ENCODE results near the gene FZD7.

FZD7 gene

DNA sequence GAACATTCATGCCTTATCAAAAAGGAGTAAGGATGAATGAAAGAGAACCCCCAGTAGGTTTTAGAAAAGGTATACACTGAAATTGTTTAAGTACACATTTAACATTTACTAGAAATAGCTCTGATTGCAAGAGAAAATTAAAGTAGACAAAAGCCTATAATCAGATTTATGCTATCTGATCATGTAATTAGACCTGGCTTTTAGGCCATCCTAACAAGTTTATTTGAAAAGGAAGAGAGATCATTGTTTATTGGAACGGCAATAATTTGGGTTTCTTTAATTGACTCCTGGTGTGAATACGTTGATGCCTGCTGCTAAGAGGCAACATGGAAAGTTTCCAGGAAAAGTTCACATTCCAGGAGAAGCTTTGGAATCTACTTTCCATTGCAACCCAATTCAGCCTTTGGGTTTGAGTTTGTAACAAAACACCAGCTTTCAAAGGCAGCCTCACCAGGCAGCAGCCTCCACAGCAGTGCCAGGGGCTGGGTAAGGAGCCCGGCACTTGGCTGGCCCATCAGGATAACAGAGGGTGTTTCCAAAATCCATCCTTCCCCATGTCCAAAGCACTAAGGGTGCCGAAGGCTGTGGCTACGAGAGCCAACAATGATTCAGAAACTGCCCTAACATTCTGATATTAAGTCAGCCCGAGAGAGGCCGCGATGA, 18.0 kb downstream of the FZD7 start:
- in situ Hi-C loops (cut with HindIII; ENCODE audit: low pct_ligation_motif_present, low sequenced_read_pairs): no loop called here
- no peak overlapping the region for H3K4me3 ChIP-seq (ENCODE audit: low read depth, low read length)
- TF ChIP-seq, protein P1, sequence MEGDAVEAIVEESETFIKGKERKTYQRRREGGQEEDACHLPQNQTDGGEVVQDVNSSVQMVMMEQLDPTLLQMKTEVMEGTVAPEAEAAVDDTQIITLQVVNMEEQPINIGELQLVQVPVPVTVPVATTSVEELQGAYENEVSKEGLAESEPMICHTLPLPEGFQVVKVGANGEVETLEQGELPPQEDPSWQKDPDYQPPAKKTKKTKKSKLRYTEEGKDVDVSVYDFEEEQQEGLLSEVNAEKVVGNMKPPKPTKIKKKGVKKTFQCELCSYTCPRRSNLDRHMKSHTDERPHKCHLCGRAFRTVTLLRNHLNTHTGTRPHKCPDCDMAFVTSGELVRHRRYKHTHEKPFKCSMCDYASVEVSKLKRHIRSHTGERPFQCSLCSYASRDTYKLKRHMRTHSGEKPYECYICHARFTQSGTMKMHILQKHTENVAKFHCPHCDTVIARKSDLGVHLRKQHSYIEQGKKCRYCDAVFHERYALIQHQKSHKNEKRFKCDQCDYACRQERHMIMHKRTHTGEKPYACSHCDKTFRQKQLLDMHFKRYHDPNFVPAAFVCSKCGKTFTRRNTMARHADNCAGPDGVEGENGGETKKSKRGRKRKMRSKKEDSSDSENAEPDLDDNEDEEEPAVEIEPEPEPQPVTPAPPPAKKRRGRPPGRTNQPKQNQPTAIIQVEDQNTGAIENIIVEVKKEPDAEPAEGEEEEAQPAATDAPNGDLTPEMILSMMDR (IDR thresholded peaks at IDR 0.05; ENCODE audit: low read depth, low read length, missing control alignments): no peak
- no peak for DNase-seq
- no peak overlapping the region for H3K27ac ChIP-seq
- no peaks in the 10 kb centered on the region for H3K27me3 ChIP-seq (replicated peaks)
- no peaks in the 10 kb centered on the region for H3K36me3 ChIP-seq (replicated peaks)

DNA sequence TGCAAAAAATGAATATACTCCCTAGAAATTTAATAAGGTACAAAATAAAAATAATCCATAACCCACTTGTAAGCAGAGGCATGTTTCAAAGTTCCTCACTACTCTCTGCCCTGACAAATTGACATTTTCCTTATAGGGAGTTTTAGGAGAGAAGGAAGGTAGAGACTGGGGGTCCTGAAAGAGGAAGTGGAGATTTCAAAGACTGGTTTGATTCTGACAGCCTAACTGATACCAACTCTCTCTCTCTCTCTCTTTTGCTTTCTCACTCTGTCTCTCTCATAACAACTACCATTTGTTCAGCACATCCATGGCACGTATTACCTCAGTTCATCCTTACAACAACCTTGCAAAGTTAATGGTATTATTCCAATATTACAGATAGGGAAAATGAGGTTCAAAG, 18.6 kb downstream of the FZD7 start:
- in situ Hi-C loops (cut with HindIII; ENCODE audit: low pct_ligation_motif_present, low sequenced_read_pairs): no loop called here
- DNase-seq: no peak
- no peaks in the 10 kb centered on the region for H3K36me3 ChIP-seq (replicated peaks)
- no peaks in the 10 kb centered on the region for H3K27me3 ChIP-seq (replicated peaks)
- H3K27ac ChIP-seq: no peak overlapping the region
- H3K4me3 ChIP-seq (ENCODE audit: low read depth, low read length): no peak overlapping the region
- TF ChIP-seq, protein P1 (IDR thresholded peaks at IDR 0.05; ENCODE audit: low read depth, low read length, missing control alignments): no peak

DNA sequence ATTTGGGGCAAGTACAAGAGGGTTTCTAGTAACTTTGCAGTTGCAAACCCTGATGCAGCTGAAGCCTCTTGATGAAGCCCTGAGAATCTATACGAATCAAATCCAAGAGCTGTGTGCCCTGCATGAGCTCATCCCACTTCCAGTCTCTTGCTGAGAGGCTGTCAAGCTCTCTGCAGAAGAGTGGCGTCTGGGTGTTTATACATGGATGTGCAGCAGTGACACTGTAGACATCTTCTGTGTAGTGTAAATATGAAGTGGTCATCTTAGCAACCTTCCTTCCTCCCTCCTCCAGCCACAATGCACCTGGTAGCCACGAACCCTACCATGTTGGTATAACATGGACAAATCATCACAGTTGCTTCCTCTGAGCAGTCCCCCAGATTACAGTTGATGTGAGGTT, 21.0 kb downstream of the FZD7 start:
- DNase-seq: no peak
- Histone ChIP-seq H3K27me3 (replicated peaks) (no peaks in the 10 kb centered on the region), H3K4me3 (ENCODE audit: low read depth, low read length) (no peak overlapping the region), H3K27ac (no peak overlapping the region), H3K36me3 (replicated peaks) (no peaks in the 10 kb centered on the region)
- TF ChIP-seq, protein P1 (IDR thresholded peaks at IDR 0.05; ENCODE audit: low read depth, low read length, missing control alignments): no peak
- in situ Hi-C loops (cut with HindIII; ENCODE audit: low pct_ligation_motif_present, low sequenced_read_pairs): no loop called here

DNA sequence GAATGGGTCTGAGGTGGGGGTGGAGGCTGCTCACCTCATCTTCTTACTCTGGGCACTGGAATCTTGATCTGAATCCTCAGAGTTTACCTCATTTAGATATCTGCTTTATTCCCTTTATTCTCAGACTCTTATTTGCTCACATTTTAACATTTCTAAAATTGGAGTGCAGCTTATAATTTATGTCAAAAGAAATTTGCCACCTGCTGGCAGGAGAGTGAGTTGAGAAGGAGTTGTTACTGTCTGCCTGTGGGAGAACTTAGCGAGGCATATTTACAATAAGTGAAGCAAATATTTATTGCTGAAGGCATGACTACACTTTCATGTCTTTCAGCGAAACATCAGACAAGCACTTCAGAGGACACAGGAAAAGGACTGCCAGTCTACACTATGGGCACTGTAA, 23.0 kb downstream of the FZD7 start:
- Histone ChIP-seq H3K27ac (no peak overlapping the region), H3K4me3 (ENCODE audit: low read depth, low read length) (no peak overlapping the region), H3K36me3 (replicated peaks) (no peaks in the 10 kb centered on the region), H3K27me3 (replicated peaks) (no peaks in the 10 kb centered on the region)
- TF ChIP-seq, protein P1 (IDR thresholded peaks at IDR 0.05; ENCODE audit: low read depth, low read length, missing control alignments): peak; percentile 67
- in situ Hi-C loops (cut with HindIII; ENCODE audit: low pct_ligation_motif_present, low sequenced_read_pairs): no loop called here
- DNase-seq: peak; percentile 32

DNA sequence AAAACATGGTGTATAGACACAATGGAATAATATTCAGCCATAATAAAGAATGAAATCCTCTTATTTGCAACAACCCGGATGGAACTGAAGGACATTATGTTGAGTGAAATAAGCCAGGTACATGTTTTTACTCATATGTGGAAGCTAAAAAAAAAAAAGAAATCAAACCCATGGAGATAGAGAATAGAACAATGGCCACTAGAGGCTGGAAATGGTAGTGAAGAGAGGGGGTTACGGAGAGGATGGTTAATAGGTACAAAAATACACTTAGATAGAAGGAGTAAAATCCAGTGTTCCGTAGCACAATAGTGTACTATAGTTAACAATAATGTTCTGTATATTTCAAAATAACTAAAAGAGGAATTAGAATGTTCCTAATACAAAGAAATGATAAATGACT, 26.6 kb downstream of the FZD7 start:
- H3K27ac ChIP-seq: no peak overlapping the region
- TF ChIP-seq, protein P1 (IDR thresholded peaks at IDR 0.05; ENCODE audit: low read depth, low read length, missing control alignments): peak; percentile 42
- H3K4me3 ChIP-seq (ENCODE audit: low read depth, low read length): no peak overlapping the region
- no peaks in the 10 kb centered on the region for H3K27me3 ChIP-seq (replicated peaks)
- in situ Hi-C loops (cut with HindIII; ENCODE audit: low pct_ligation_motif_present, low sequenced_read_pairs): no loop called here
- no peaks in the 10 kb centered on the region for H3K36me3 ChIP-seq (replicated peaks)
- DNase-seq: no peak

DNA sequence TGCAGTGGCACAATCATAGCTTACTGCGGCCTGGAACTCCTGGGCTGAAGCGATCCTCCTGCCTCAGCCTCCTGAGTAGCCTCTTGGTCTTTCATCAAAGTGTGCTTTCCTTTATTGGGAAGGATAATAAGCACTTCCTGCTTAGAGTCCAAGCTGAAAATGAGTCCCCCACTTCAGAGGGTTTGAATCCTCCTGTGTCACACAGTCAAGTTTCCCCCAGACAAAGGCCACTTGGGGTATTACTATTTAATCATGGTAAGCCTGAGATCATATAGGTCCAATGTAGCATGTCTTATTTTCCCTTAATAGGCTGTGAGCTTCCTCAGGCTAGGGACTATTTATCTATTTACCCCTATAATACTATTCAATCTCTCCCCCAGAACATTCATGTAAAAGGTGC, 28.0 kb downstream of the FZD7 start:
- H3K36me3 ChIP-seq (replicated peaks): no peaks in the 10 kb centered on the region
- H3K27me3 ChIP-seq (replicated peaks): no peaks in the 10 kb centered on the region
- H3K27ac ChIP-seq: no peak overlapping the region
- H3K4me3 ChIP-seq (ENCODE audit: low read depth, low read length): no peak overlapping the region
- DNase-seq: no peak
- in situ Hi-C loops (cut with HindIII; ENCODE audit: low pct_ligation_motif_present, low sequenced_read_pairs): no loop called here
- TF ChIP-seq, protein P1 (IDR thresholded peaks at IDR 0.05; ENCODE audit: low read depth, low read length, missing control alignments): no peak
